HCT116 (cell line): Measurements from ENCODE around the gene SLAMF8. TPM values are rescaled to one million over a fixed set of nuclear protein-coding genes. Genes with fewer than 3 reads are reported as not detected.

Source experiments
- ATAC-seq: fragments of 200-7000 bp; cut with Tn5 transposase; 2 replicates; pipeline ENCODE4 v1.9.1; 2020; ENCODE audit warnings: mild to moderate bottlenecking, moderate library complexity
- BruUV-seq: library from RNA; stranded (reverse); fragments of 400-500 nt; replicated peaks from 2 replicates; lab custom pipeline; 2021; lab: Mats Ljungman, UMichigan
- CTCF ChIA-PET: fragments of 300-600 bp; sonication (Branson Sonifier 250); formaldehyde crosslinking; loops from one replicate; lab custom pipeline; 2021; ENCODE audit warnings: antibody characterized with exemption; lab: Charles Lee
- POLR2A ChIA-PET: fragments of 300-600, 350-600 bp; sonication (Branson Sonifier 250); formaldehyde crosslinking; loops from one replicate; lab custom pipeline; 2021; ENCODE audit warnings: antibody characterized with exemption; lab: Charles Lee
- RAD21 ChIA-PET, 2 experiments: fragments of 300-600 bp; sonication (Branson Sonifier 250); formaldehyde crosslinking; loops; one replicate each; lab custom pipeline; 2023; ENCODE audit warnings: low total read pairs in 2 of 2; ENCODE audit not compliant: uncharacterized antibody in 2 of 2, unreplicated experiment in 2 of 2, low non-redundant PET in 1 of 2; lab: Charles Lee
- DNase-seq: peaks from one replicate; pipeline ENCODE4 v3.0.0-alpha.2; 2010; ENCODE audit warnings: low read depth, low spot score
- H2AFZ ChIP-seq: fragments of 200-600 bp; shearing (Covaris generic), sonication (generic); 2 replicates; pipeline ENCODE4 v1.6.1; 2017; ENCODE audit warnings: low read depth, mixed run types, mixed read lengths, antibody characterized with exemption, low read length; ENCODE audit not compliant: poor library complexity, severe bottlenecking
- H3K27ac ChIP-seq: 2 replicates; pipeline ENCODE4 v1.5.1; 2012; ENCODE audit warnings: low read depth, low read length
- H3K27me3 ChIP-seq: fragments of 200-600 bp; sonication (generic); 2 replicates; pipeline ENCODE4 v1.6.1; 2016; ENCODE audit warnings: mixed run types, low read length, mixed read lengths; ENCODE audit not compliant: insufficient read depth
- H3K36me3 ChIP-seq, 2 experiments: fragments of 200-500 bp in 1 of 2; fragments of 200-600 bp in 1 of 2; sonication (Bioruptor generic) in 1 of 2; sonication (generic) in 1 of 2; 2 replicates each; pipeline versions ENCODE4 v1.5.1 to v1.6.1; 2014 to 2016; ENCODE audit warnings: low read length in 2 of 2, inconsistent platforms in 1 of 2, mixed read lengths in 1 of 2, mixed run types in 1 of 2; ENCODE audit not compliant: insufficient read depth in 2 of 2, control insufficient read depth in 1 of 2
- H3K4me1 ChIP-seq, 2 experiments: fragments of 200-600 bp in 1 of 2; sonication (generic) in 1 of 2; 2 replicates each; pipeline versions ENCODE4 v1.5.1 to v1.6.1; 2012 to 2017; ENCODE audit warnings: low read length in 2 of 2, inconsistent platforms in 1 of 2, mild to moderate bottlenecking in 1 of 2, mixed read lengths in 1 of 2, mixed run types in 1 of 2, moderate library complexity in 1 of 2; ENCODE audit not compliant: insufficient read depth in 2 of 2, control insufficient read depth in 1 of 2
- H3K4me2 ChIP-seq: fragments of 200-600 bp; sonication (generic); 2 replicates; pipeline ENCODE4 v1.6.1; 2017; ENCODE audit warnings: mixed run types, low read length, mixed read lengths
- H3K4me3 ChIP-seq, 2 experiments: fragments of 200-600 bp in 1 of 2; sonication (generic) in 1 of 2; replicated peaks in 1 of 2; 2 replicates each; pipeline ENCODE4 v1.5.1; 2011 to 2016; ENCODE audit warnings: low read length in 2 of 2, control low read depth in 1 of 2, low read depth in 1 of 2, mild to moderate bottlenecking in 1 of 2, mixed read lengths in 1 of 2, mixed run types in 1 of 2
- H3K79me2 ChIP-seq: fragments of 200-600 bp; sonication (generic); 2 replicates; pipeline ENCODE4 v1.6.1; 2017; ENCODE audit warnings: mild to moderate bottlenecking, mixed run types, low read length, moderate library complexity, mixed read lengths; ENCODE audit not compliant: insufficient read depth
- H3K9ac ChIP-seq: fragments of 200-600 bp; sonication (generic); 2 replicates; pipeline ENCODE4 v1.6.1; 2016; ENCODE audit warnings: low read length, mixed read lengths
- H3K9me2 ChIP-seq: fragments of 200-600 bp; sonication (generic), shearing (Covaris generic); 2 replicates; pipeline ENCODE4 v1.6.1; 2017; ENCODE audit warnings: mixed run types, mild to moderate bottlenecking, moderate library complexity; ENCODE audit not compliant: insufficient read depth
- H3K9me3 ChIP-seq, 2 experiments: fragments of 200-500 bp in 1 of 2; fragments of 200-600 bp in 1 of 2; sonication (Bioruptor generic) in 1 of 2; sonication (generic) in 1 of 2; 2 replicates each; pipeline ENCODE4 v1.6.1; 2014 to 2017; ENCODE audit warnings: low read length in 2 of 2, mixed read lengths in 2 of 2, inconsistent platforms in 1 of 2, low read depth in 1 of 2, mild to moderate bottlenecking in 1 of 2, mixed run types in 1 of 2, moderate library complexity in 1 of 2; ENCODE audit not compliant: control insufficient read depth in 1 of 2, insufficient read depth in 1 of 2
- H4K20me1 ChIP-seq: fragments of 200-600 bp; sonication (generic), shearing (Covaris generic); 2 replicates; pipeline ENCODE4 v1.6.1; 2017; ENCODE audit warnings: mixed run types, mild to moderate bottlenecking, moderate library complexity; ENCODE audit not compliant: insufficient read depth
- ATF3 ChIP-seq: IDR thresholded peaks from 2 replicates; pipeline ENCODE4 v1.6.1; 2012
- CBX3 ChIP-seq: IDR thresholded peaks from 2 replicates; pipeline ENCODE4 v1.6.1; 2012; ENCODE audit warnings: low read depth
- CEBPB ChIP-seq: IDR thresholded peaks from 2 replicates; pipeline ENCODE4 v1.6.1; 2012; ENCODE audit warnings: low read depth
- EGR1 ChIP-seq: IDR thresholded peaks from 2 replicates; pipeline ENCODE4 v1.6.1; 2012; ENCODE audit warnings: low read depth
- ELF1 ChIP-seq: IDR thresholded peaks from 2 replicates; pipeline ENCODE4 v1.6.1; 2012; ENCODE audit warnings: low read depth, borderline replicate concordance
- EZH2 ChIP-seq: fragments of 200-600 bp; sonication (generic); IDR thresholded peaks from 2 replicates; pipeline ENCODE4 v1.6.1; 2017; ENCODE audit warnings: antibody characterized with exemption, mixed run types
- EZH2phosphoT487 ChIP-seq: fragments of 200-600 bp; IDR thresholded peaks from 2 replicates; pipeline ENCODE4 v1.6.1; 2018; ENCODE audit warnings: antibody characterized with exemption, borderline replicate concordance
- FOSL1 ChIP-seq: IDR thresholded peaks from 2 replicates; pipeline ENCODE4 v1.6.1; 2012; ENCODE audit warnings: low read depth
- JUND ChIP-seq: IDR thresholded peaks from 2 replicates; pipeline ENCODE4 v1.6.1; 2012
- MAX ChIP-seq: IDR thresholded peaks from 2 replicates; pipeline ENCODE4 v1.6.1; 2012
- POLR2A ChIP-seq: IDR thresholded peaks from 2 replicates; pipeline ENCODE4 v1.7.0; 2011; ENCODE audit warnings: borderline replicate concordance; ENCODE audit not compliant: insufficient read depth, insufficient read length; ENCODE audit errors: extremely low read depth
- POLR2AphosphoS5 ChIP-seq: IDR thresholded peaks from 2 replicates; pipeline ENCODE4 v1.6.1; 2011; ENCODE audit warnings: mild to moderate bottlenecking, low read depth, low read length, moderate library complexity
- RAD21 ChIP-seq: IDR thresholded peaks from 2 replicates; pipeline ENCODE4 v1.6.1; 2012; ENCODE audit warnings: low read depth, mild to moderate bottlenecking
- REST ChIP-seq: IDR thresholded peaks from 2 replicates; pipeline ENCODE4 v1.6.1; 2012; ENCODE audit warnings: low read depth
- SIN3A ChIP-seq: IDR thresholded peaks from 2 replicates; pipeline ENCODE4 v1.6.1; 2012; ENCODE audit warnings: low read depth
- SP1 ChIP-seq: IDR thresholded peaks from 2 replicates; pipeline ENCODE4 v1.6.1; 2012; ENCODE audit warnings: low read depth
- SRF ChIP-seq: IDR thresholded peaks from 2 replicates; pipeline ENCODE4 v1.6.1; 2012; ENCODE audit warnings: low read depth
- TCF7L2 ChIP-seq: IDR thresholded peaks from 2 replicates; pipeline ENCODE4 v1.7.0; 2011; ENCODE audit warnings: borderline replicate concordance, inconsistent platforms; ENCODE audit not compliant: insufficient read depth, insufficient read length; ENCODE audit errors: extremely low read depth
- YY1 ChIP-seq: IDR thresholded peaks from 2 replicates; pipeline ENCODE4 v1.6.1; 2011; ENCODE audit warnings: low read length, low read depth, moderate library complexity, mild to moderate bottlenecking; ENCODE audit not compliant: insufficient replicate concordance; ENCODE audit errors: extremely low read depth
- ZBTB33 ChIP-seq: IDR thresholded peaks from 2 replicates; pipeline ENCODE4 v1.6.1; 2011; ENCODE audit warnings: mild to moderate bottlenecking, low read length, moderate library complexity; ENCODE audit not compliant: insufficient replicate concordance; ENCODE audit errors: extremely low read depth
- ZFX ChIP-seq: fragments of 450-650 bp; IDR thresholded peaks from 2 replicates; pipeline ENCODE4 v1.6.1; 2017
- ZNF274 ChIP-seq: fragments of 200-500 bp; sonication (Bioruptor generic); IDR thresholded peaks from 2 replicates; pipeline ENCODE4 v1.6.1; 2014; ENCODE audit warnings: mild to moderate bottlenecking, low read depth, low read length, inconsistent platforms
- intact Hi-C: fragments of 100-400 bp; cut with micrococcal nuclease; formaldehyde crosslinking; loops from 2 replicates; pipeline ENCODE4 v1.10.0; 2022
- total RNA-seq: library from RNA; stranded (reverse); gene quantifications from one replicate; pipeline ENCODE4 v1.2.1, GENCODE V29; 2021; ENCODE audit not compliant: unreplicated experiment

SLAMF8 gene
- total RNA-seq, 1 experiment from 2014 or later: not detected

GRCh38 chr1:159881622-159882526, 55.2 kb downstream of the SLAMF8 start:
- ChIA-PET CTCF (interaction anchor here (1.0 to 2.4 kb wide), 5 partner anchors 9 to 101 kb away, joined by 3 to 11 read pairs (median 3); partner anchors contain the start of gene DUSP23), POLR2A (interaction anchor here (1.0 to 1.2 kb wide), 2 partner anchors 8 to 13 kb away, joined by 3 read pairs; no protein-coding TSS in a partner anchor), RAD21 (no interaction called here)
- peak; percentile 94 for ATAC-seq
- TF ChIP-seq JUND (peak; percentile 86), EZH2 (no peak), POLR2AphosphoS5 (peak; percentile 89), FOSL1 (peak; percentile 81), POLR2A (no peak), SP1 (peak; percentile 68), YY1 (no peak), ZBTB33 (peak; percentile 25), ZFX (no peak), TCF7L2 (peak; percentile 90), ATF3 (no peak), SIN3A (peak; percentile 20; the same call in 1 of the 2 replicates), ZNF274 (no peak), EGR1 (no peak), ELF1 (peak; percentile 56; the same call in 1 of the 2 replicates), MAX (peak; percentile 94), CBX3 (peak; percentile 95), SRF (no peak), REST (no peak), CEBPB (no peak), EZH2phosphoT487 (no peak), RAD21 (no peak)
- peak overlapping the region; percentile 49 for H3K27ac ChIP-seq
- no TSS peak for BruUV-seq
- H2AFZ ChIP-seq: no peak overlapping the region
- H3K27me3 ChIP-seq: no peaks in the 10 kb centered on the region
- H3K9me3 ChIP-seq: no peaks in the 10 kb centered on the region
- H3K9ac ChIP-seq: 0 out of 2 replicates have a peak overlapping the region, but pooled peaks have one; percentile 3
- H3K4me3 ChIP-seq: peak overlapping the region in 1 of 2 experiments; percentile 4; a peak in 1 of 4 replicates
- no peaks in the 10 kb centered on the region for H3K9me2 ChIP-seq
- no peaks in the 10 kb centered on the region for H3K36me3 ChIP-seq
- DNase-seq: peak; percentile 96
- H3K4me2 ChIP-seq: peak overlapping the region; percentile 54
- H3K79me2 ChIP-seq: no peaks in the 10 kb centered on the region
- peaks cover 21 to 37% of the 10 kb centered on the region in 2 experiments for H3K4me1 ChIP-seq
- intact Hi-C loops: no loop called here
- no peaks in the 10 kb centered on the region for H4K20me1 ChIP-seq
